Head of caudate nucleus (tissue), 42 donors: ENCODE results near the gene TGM6.

Experiments used
- DNase-seq, 42 donors: peaks; one replicate each; pipeline versions ENCODE4 v3.0.0 to v3.0.0-alpha.2; 2020 to 2021; ENCODE audit warnings: mixed read lengths in 7 of 42
- intact Hi-C: fragments of 100-400 bp; cut with DNase I; formaldehyde crosslinking; loops from one replicate; pipeline ENCODE4 v1.15.0; 2022

The TGM6 gene

DNA sequence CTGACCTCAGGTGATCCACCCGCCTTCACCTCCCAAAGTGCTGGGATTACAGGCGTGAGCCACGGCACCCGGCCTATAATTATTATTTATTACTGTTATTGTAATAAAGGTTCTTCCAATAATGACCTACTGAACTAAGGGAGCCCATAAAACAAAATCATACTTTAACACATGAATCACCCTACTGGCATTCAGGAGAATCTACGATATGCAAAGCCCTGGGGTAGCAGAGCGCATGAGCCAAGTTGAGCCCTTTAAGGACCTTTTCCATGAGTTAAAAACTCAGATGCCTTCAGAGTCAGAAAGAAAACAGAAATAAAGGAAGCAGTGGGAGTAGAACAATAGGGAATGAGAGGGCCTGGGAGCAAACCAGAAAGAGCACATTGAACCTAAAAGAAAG is 48.4 kb downstream of the TGM6 start:
- intact Hi-C loops: no loop called here
- DNase-seq: no peak

DNA sequence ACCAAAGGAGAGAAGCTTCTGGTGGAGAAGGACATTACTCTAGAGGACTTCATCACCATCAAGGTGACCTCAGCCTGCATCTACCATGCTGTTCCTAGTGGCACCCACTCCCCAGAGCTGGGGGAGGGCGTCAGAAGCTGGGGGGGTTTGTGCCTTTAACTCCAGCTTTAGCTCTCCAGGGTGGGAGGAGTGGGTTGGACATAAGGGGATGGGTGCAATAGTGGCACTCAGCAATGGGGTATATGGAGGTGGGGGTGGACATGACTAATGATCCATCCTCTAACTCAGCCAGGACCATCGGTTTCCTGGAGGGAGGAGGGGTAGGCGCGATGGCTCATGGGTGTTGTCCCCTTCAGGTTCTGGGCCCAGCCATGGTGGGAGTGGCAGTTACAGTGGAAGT is 49.8 kb downstream of the TGM6 start:
- no peak for DNase-seq
- intact Hi-C loops: no loop called here

DNA sequence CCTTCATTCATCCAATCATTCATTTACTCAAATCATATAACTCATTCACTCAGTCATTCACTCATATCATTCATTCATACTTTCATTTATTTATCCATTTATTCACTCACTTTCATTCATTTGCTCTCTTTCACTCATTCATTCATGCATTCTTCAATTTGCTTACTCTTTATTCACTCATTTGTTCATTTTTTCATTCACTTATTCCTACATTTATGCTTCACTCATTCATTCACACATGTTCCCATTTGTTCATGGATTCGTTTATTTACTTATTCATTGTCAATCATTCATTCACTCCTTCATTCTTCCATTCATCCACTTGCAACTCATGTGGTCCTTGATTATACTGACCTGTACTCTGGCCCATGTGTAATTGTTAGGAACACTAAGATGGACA is 50.5 kb downstream of the TGM6 start:
- DNase-seq: no peak
- intact Hi-C loops: no loop called here

GRCh38 chr20:2446845-2447244 is 66.1 kb downstream of the TGM6 start:
- intact Hi-C loops: no loop called here
- no peak for DNase-seq

GRCh38 chr20:2449386-2449785 is 68.7 kb downstream of the TGM6 start:
- intact Hi-C loops: no loop called here
- no peak for DNase-seq

- DNase-seq: no peak
- intact Hi-C loops: loop anchor here (5.0 kb wide), 1 partner anchor 244 kb away; no protein-coding TSS in a partner anchor
These were observed 70.7 kb downstream of the TGM6 start for GRCh38 chr20:2451422-2451821.

DNA sequence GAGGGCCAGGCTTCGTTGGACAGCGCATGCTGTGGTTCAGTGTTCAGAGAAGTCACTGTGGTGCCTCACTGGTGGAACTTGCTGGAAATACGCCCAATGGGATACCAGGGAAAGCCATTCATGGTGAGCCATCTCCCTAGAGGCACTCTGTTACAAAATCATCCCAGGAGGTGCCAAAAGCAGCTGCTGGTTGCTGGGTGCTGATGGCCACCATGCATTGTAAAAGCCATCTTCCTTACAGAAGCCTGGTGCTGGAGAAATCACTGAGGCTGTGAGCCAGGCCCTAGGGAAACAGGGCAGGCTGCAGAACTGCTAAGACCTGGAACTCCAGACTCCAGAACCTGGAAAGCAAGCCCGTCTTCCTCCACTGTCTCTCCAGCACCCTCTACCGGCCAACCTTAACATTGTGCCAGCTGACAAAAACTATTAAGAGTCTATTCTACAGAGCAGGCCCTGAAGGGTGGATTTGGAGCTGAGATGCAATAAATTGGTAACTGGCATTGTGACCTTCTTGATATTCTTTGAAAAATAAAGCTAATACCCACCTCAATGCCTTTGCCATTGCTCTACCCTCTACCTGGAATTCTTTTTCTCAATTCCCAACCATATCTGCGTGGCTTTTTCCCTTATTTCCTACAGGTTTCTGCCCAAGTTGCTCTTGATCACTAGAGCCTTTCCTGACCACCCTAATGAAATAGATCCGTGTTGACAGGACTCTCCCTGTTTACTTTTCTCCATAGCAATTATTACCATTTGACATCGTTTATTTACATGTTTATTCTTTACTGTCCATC is 71.4 kb downstream of the TGM6 start:
- peak; percentile 57 to 91 (median 79) for DNase-seq
- intact Hi-C loops: loop anchor here (5.0 kb wide), 1 partner anchor 245 kb away; no protein-coding TSS in a partner anchor

DNA sequence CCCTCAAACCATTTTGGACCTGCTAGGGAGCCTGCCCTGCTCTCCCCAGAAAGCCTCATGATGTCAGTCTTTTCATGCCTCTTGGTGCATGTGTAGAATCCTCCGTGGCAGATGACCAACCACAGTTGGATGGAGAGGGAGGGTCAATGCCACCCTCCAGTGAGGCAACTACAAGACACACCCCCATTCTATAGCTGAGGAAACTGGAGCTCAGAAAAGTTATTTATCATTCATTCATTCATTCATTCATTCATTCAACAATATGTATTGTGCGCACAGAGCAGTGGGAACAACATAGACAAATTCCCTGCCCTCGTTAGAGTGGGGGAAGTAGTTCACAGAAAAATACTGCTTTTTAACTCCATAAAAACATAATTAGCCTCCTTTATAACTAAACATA is 73.1 kb downstream of the TGM6 start:
- intact Hi-C loops: loop anchor here (5.0 kb wide), 1 partner anchor 246 kb away; no protein-coding TSS in a partner anchor

DNA sequence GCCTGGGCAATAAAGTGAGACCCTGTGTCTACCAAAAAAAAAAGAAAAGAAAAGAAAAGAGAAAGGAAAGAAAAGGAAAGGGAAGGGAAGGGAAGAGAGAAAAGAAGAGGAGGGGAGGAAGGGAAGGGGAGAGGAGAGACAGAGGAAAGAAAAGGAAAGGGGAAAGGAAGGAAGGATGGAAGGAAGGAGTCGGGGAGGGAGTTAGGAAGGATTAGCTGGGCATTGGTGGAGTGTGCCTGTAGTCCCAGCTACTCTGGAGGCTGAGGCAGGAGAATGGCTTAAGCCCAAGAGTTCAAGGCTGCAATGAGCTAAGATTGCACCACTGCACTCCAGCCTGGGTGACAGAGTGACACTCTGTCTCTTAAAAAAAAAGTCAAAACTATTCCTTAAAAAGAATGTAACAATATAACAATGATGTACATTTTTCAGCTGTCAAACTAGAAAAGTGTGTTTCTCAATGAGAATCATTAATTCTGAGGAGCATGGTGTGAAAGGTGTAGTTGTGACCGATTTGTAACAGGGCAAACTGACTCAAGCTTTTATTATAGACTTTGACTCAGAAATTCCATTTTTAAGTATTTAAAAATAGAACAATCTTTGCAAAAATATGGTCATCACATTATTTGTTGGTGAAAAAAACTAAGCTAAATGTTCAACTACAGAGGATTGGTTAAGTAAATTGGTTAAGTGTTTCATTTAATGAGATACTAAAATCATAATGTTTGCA is 75.2 kb downstream of the TGM6 start:
- peak in 1 of 42 donors; percentile 12 for DNase-seq
- intact Hi-C loops: no loop called here

More for the DNA sequence above, 73.1 kb downstream of the TGM6 start:
- no peak for DNase-seq

- intact Hi-C loops: no loop called here
- no peak for DNase-seq
These were observed 78.3 kb downstream of the TGM6 start for GRCh38 chr20:2458919-2459499.

GRCh38 chr20:2459981-2460751 is 79.5 kb downstream of the TGM6 start:
- no peak for DNase-seq
- intact Hi-C loops: no loop called here

- DNase-seq: no peak
- intact Hi-C loops: no loop called here
These were observed 80.2 kb downstream of the TGM6 start for GRCh38 chr20:2460752-2461424.

DNA sequence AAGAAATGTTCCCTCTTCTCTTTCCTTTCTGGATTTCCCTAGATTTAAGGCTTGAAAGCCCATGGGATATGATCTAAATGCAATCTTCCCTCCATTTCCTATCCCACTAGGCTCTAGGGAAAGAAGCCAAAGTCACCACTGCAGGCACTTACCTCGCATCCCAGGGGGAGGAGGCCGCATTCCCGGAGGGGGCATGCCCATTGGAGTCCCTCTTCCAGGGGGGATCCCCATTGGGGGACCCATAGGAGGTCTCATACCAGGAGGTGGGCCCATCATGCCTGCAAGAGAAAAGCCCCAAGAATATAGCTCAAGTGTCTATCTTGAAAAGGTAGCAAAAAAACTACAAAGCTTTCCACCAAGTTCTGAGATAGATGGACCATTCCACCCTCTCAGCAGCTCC is 81.8 kb downstream of the TGM6 start:
- no peak for DNase-seq
- intact Hi-C loops: no loop called here

DNA sequence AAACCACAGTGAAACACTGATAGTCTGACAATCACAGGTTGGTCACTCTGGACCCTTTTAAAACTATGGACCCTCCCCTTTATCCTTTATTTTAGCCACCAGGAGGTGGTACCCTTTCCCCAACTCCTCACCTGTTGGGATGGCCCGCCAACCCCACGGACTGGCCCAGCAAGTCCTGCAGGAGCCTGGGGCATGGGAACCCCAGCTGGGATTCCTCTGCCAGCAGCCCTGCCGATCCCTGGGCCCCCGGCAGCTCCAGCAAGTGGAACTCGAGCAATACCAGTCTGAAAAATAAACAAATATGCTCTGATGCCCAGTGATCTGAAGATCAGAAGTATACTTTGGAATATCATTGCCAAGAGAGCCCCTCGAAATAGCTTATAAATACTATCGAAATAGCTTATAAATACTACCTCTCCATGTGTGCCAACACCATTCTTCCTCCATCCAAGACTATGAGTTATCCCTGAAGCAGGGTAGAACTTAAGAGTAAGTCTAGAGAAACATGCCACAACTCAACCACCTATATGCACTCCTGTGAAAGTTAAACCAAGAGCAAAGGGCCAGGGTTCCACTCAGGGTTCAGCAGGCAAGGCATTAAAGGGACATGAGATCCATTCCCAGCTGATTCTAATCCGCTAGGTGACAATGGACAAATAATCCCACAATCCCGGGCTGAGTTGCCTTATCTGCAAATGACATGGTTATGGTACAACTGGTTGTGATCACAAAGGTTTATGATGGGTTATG is 83.1 kb downstream of the TGM6 start:
- DNase-seq: no peak
- intact Hi-C loops: no loop called here

DNA sequence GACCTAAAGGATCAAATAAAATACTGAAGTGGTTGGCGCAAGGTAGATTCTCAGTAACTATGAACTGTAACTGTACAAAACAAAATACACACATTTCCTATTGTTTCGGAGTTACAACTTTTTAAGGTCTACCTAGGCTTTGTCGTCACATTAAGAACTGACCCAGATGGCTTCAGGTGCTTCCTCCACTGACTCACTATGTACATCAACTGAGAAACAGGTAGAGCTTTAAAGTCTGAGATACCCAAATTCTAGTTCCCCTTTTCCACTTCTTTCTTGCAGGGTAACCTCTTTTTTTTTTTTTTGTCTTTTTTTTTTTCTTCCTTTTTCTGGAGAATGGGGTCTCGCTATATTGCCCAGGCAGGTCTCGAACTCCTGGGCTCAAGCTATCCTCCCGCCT is 84.4 kb downstream of the TGM6 start:
- intact Hi-C loops: no loop called here
- no peak for DNase-seq

GRCh38 chr20:2467412-2467811 is 86.7 kb downstream of the TGM6 start:
- intact Hi-C loops: no loop called here
- no peak for DNase-seq

- no peak for DNase-seq
- intact Hi-C loops: no loop called here
These were observed 88.1 kb downstream of the TGM6 start for GRCh38 chr20:2468581-2469407.
